ENCODE results near the gene STAC3.

STAC3 gene

GRCh38 chr12:57263096-57263495, 12.1 kb upstream of the STAC3 start:
- H3K27me3 Mint-ChIP-seq (ENCODE audit: low read depth) = no peaks in the 10 kb centered on the region
- H3K9me3 Mint-ChIP-seq = no peaks in the 10 kb centered on the region
- DNase-seq (ENCODE audit: low spot score) = no peak
- H3K4me1 Mint-ChIP-seq (ENCODE audit: low read depth) = peaks cover 3% of the 10 kb centered on the region
- H3K4me3 Mint-ChIP-seq = no peak overlapping the region
- H3K36me3 Mint-ChIP-seq (ENCODE audit: low read depth) = peaks cover 22% of the 10 kb centered on the region
- H3K27ac Mint-ChIP-seq = no peak overlapping the region

GRCh38 chr12:57262126-57262822, 11.3 kb upstream of the STAC3 start:
- Mint-ChIP-seq H3K4me3 (no peak overlapping the region), H3K9me3 (no peaks in the 10 kb centered on the region), H3K27ac (no peak overlapping the region), H3K4me1 (ENCODE audit: low read depth) (peaks cover 3% of the 10 kb centered on the region), H3K27me3 (ENCODE audit: low read depth) (no peaks in the 10 kb centered on the region), H3K36me3 (ENCODE audit: low read depth) (peaks cover 25% of the 10 kb centered on the region)
- DNase-seq (ENCODE audit: low spot score) = no peak

GRCh38 chr12:57261428-57261865, 10.5 kb upstream of the STAC3 start:
- Mint-ChIP-seq H3K4me1 (ENCODE audit: low read depth) (peaks cover 3% of the 10 kb centered on the region), H3K36me3 (ENCODE audit: low read depth) (peaks cover 28% of the 10 kb centered on the region), H3K4me3 (no peak overlapping the region), H3K27me3 (ENCODE audit: low read depth) (no peaks in the 10 kb centered on the region), H3K27ac (no peak overlapping the region), H3K9me3 (no peaks in the 10 kb centered on the region)
- no peak for DNase-seq (ENCODE audit: low spot score)

- Mint-ChIP-seq H3K4me1 (ENCODE audit: low read depth) (peaks cover 3% of the 10 kb centered on the region), H3K9me3 (no peaks in the 10 kb centered on the region), H3K36me3 (ENCODE audit: low read depth) (peaks cover 31% of the 10 kb centered on the region), H3K27me3 (ENCODE audit: low read depth) (no peaks in the 10 kb centered on the region), H3K4me3 (no peak overlapping the region), H3K27ac (no peak overlapping the region)
- no peak for DNase-seq (ENCODE audit: low spot score)
These were observed 9.4 kb upstream of the STAC3 start for GRCh38 chr12:57260366-57260765.

- Mint-ChIP-seq H3K9me3 (no peaks in the 10 kb centered on the region), H3K27ac (no peak overlapping the region), H3K4me1 (ENCODE audit: low read depth) (peaks cover 3% of the 10 kb centered on the region), H3K4me3 (no peak overlapping the region), H3K36me3 (ENCODE audit: low read depth) (peaks cover 29% of the 10 kb centered on the region), H3K27me3 (ENCODE audit: low read depth) (no peaks in the 10 kb centered on the region)
- no peak for DNase-seq (ENCODE audit: low spot score)
These were observed 8.3 kb upstream of the STAC3 start for GRCh38 chr12:57258977-57259970.

- Mint-ChIP-seq H3K27ac (no peak overlapping the region), H3K27me3 (ENCODE audit: low read depth) (no peaks in the 10 kb centered on the region), H3K4me1 (ENCODE audit: low read depth) (no peaks in the 10 kb centered on the region), H3K4me3 (no peak overlapping the region), H3K36me3 (ENCODE audit: low read depth) (peaks cover 29% of the 10 kb centered on the region), H3K9me3 (no peaks in the 10 kb centered on the region)
- DNase-seq (ENCODE audit: low spot score) = no peak
These were observed 4.9 kb upstream of the STAC3 start for GRCh38 chr12:57255916-57256315.

GRCh38 chr12:57254506-57255280, 3.7 kb upstream of the STAC3 start:
- H3K27ac Mint-ChIP-seq = no peak overlapping the region
- no peaks in the 10 kb centered on the region for H3K27me3 Mint-ChIP-seq (ENCODE audit: low read depth)
- H3K9me3 Mint-ChIP-seq = no peaks in the 10 kb centered on the region
- H3K4me3 Mint-ChIP-seq = no peak overlapping the region
- H3K4me1 Mint-ChIP-seq (ENCODE audit: low read depth) = no peaks in the 10 kb centered on the region
- peaks cover 23% of the 10 kb centered on the region for H3K36me3 Mint-ChIP-seq (ENCODE audit: low read depth)
- no peak for DNase-seq (ENCODE audit: low spot score)

- Mint-ChIP-seq H3K36me3 (ENCODE audit: low read depth) (no peaks in the 10 kb centered on the region), H3K27me3 (ENCODE audit: low read depth) (no peaks in the 10 kb centered on the region), H3K9me3 (no peaks in the 10 kb centered on the region), H3K4me3 (no peak overlapping the region), H3K27ac (no peak overlapping the region), H3K4me1 (ENCODE audit: low read depth) (peaks cover 8% of the 10 kb centered on the region)
- DNase-seq (ENCODE audit: low spot score) = no peak
These were observed 446 bp downstream of the STAC3 start for GRCh38 chr12:57250541-57250940.

GRCh38 chr12:57248934-57249742, 1.8 kb downstream of the STAC3 start:
- Mint-ChIP-seq H3K4me3 (peak overlapping the region; percentile 54), H3K27ac (peak overlapping the region; percentile 43), H3K4me1 (ENCODE audit: low read depth) (peaks cover 9% of the 10 kb centered on the region), H3K9me3 (no peaks in the 10 kb centered on the region), H3K36me3 (ENCODE audit: low read depth) (no peaks in the 10 kb centered on the region), H3K27me3 (ENCODE audit: low read depth) (no peaks in the 10 kb centered on the region)
- DNase-seq (ENCODE audit: low spot score) = no peak

- Mint-ChIP-seq H3K36me3 (ENCODE audit: low read depth) (no peaks in the 10 kb centered on the region), H3K27me3 (ENCODE audit: low read depth) (peaks cover 9% of the 10 kb centered on the region), H3K4me1 (ENCODE audit: low read depth) (peaks cover 21% of the 10 kb centered on the region), H3K9me3 (no peaks in the 10 kb centered on the region), H3K27ac (no peak overlapping the region), H3K4me3 (no peak overlapping the region)
- DNase-seq (ENCODE audit: low spot score) = no peak
These were observed 3.9 kb downstream of the STAC3 start for GRCh38 chr12:57247041-57247440.

- Mint-ChIP-seq H3K4me1 (ENCODE audit: low read depth) (peaks cover 43% of the 10 kb centered on the region), H3K27me3 (ENCODE audit: low read depth) (peaks cover 27% of the 10 kb centered on the region)
- DNase-seq (ENCODE audit: low spot score) = no peak
These were observed 6.7 kb downstream of the STAC3 start for GRCh38 chr12:57244312-57244696.

GRCh38 chr12:57243521-57244311, 7.3 kb downstream of the STAC3 start:
- Mint-ChIP-seq H3K4me3 (peak overlapping the region; percentile 75), H3K36me3 (ENCODE audit: low read depth) (no peaks in the 10 kb centered on the region), H3K27me3 (ENCODE audit: low read depth) (peaks cover 30% of the 10 kb centered on the region), H3K9me3 (no peaks in the 10 kb centered on the region), H3K4me1 (ENCODE audit: low read depth) (peaks cover 40% of the 10 kb centered on the region), H3K27ac (peak overlapping the region; percentile 45)
- DNase-seq (ENCODE audit: low spot score) = peak; percentile 79

More at GRCh38 chr12:57244312-57244696, 6.7 kb downstream of the STAC3 start:
- Mint-ChIP-seq H3K36me3 (ENCODE audit: low read depth) (no peaks in the 10 kb centered on the region), H3K9me3 (no peaks in the 10 kb centered on the region), H3K27ac (peak overlapping the region; percentile 45), H3K4me3 (peak overlapping the region; percentile 48)
